ENCODE results near the gene GRK2.

Gene GRK2

GRCh38 chr11:67271205-67271540, 4.9 kb downstream of the GRK2 start:
- DNase-seq, result no peak

GRCh38 chr11:67271541-67272284, 5.4 kb downstream of the GRK2 start:
- peak; percentile 55 for DNase-seq

DNA sequence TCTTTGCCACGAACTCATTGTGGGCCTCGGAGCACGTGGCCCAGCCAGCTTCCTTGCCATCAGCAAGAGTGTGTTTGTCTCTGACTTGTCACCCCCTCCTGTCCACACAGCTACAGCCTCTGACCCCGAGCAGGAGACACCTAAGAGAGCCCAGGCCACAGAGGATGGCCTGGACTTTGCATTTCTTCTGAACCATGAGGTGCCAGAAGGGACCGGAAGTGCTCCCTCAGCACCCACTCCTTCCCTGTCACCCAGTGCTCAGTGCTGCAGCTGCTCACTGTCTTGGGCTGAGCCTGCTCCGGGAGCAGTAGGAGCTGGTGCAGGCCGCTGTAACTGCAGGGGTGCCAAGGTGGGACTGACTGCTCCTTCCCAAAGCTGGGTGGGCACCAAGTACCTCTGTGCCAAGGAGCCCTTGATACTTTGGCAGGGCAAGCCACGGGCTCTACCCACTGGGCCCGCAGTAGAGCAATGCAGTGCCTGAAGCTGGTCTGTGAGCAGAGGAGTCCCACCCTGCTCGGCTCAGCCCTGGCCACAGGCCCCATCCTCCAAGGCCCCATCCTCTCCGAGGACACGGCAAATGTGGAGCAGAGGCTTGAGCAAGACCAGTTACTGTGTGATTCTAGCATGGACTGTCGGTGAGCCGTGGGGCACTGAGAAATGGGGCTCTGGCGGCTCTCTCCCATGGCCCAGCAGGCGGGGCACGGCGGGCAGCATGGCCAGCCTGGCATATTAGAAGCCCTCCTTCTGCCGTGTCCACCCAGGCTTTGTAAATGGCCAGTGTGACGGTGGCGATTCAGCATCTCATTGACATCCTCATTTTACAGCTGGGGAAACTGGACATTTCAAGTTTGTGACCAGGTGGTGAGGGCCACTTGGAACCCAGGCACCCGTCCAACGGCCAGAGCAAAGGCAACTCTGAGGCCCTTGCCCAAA, 6.3 kb downstream of the GRK2 start:
- peak; percentile 16 for DNase-seq

DNA sequence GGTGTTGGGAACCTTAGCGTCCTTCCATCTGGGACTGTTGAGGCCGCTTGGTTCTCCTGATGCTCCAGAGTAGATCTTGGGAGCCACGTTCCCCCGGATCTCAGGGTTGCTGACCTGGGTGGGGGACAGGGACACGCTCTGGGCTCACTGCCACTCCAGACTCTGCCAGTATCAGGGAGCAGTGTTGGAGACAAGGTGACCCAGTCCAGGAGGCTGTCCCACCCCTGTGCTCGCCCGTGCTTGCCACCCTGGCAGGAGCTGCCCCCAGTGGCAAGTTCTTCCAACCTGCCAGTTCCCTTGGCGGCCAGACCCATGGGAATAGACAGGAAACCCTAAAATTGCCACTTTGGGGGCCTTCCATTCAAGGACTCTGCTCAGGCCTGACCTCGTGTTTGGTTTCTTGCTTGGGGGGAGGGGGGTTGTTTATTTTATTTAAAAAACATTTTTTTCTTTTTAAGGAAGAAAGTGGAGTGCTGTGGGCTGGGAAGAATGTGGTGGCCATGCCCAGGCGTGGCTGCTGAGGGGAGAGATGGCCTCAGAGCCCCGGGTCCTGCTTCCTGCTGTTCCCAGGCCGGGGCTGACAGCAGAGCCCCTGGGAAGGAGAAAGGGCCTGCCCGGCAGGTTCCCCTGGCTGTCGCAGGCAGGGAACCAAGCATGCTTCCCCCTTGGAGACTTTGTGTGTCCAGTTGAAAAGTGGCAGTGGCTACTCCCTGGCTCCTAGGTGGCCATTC, 7.2 kb downstream of the GRK2 start:
- no peak for DNase-seq

DNA sequence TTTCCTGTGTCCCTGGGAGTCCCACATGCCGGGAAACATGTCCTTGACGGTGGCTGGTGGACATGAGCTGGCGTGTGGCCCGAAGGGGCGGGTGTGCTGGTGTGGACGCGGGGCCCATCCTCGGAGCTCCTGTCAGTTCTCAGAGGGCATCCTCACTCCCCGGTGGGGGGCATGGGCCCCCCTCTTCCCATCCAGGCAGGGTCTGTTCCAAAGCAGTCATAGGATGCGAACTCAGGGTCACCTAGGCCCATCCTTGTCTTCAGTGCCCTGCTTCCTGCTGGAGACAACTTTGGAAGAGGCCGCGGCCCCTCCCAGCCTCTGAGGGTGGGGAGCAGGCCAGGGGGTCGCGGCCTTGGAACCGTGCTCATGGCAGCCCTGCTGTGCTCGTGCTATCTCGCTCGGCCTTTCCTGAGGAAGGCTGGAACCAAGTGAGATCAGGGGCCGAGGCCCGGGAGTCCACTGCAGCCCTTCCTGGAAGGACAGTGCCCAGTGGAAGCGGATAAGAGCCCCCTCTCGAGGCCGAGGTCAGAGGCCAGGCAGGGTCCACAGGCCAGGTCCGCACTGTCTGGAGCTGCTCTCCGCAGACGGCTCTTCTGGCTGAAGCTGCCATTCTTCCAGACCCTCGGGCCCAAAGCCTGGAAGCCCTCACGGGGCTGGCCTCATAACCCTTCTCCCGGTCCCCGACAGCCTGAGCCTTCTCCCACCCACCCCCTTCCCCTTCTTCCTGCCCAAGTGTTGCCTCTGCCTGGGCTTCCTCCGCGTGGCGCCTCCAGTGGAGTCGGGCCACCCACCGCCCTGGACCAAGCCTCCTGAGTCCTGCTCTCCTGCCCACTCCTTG, 8.7 kb downstream of the GRK2 start:
- DNase-seq, result no peak

GRCh38 chr11:67275606-67276409, 9.5 kb downstream of the GRK2 start:
- DNase-seq, result no peak

DNA sequence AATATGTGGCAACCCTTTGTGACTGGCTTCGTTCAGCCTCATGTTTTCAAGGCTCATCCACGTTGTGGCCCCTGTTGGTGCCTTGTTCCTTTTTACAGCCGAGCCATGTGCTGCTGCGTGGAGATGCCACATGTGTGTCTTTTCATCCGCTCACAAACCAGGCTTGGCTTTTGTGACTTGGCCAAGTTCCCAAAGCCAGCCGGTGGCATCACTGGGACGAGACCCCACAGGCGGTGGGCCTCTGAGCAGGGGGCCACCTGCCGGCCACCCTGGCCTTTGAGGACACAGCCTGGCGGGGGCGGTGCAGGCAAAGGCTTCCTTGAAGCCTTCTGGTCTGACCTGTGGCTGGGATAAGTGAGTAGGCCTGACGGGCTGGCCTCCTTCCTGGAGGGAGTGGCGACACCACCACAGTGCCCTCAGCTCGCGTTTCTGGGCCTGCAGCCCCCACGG, 10.5 kb downstream of the GRK2 start:
- no peak for DNase-seq

- peak; percentile 88 for DNase-seq
Observed at GRCh38 chr11:67277231-67277961, 11.1 kb downstream of the GRK2 start.

DNA sequence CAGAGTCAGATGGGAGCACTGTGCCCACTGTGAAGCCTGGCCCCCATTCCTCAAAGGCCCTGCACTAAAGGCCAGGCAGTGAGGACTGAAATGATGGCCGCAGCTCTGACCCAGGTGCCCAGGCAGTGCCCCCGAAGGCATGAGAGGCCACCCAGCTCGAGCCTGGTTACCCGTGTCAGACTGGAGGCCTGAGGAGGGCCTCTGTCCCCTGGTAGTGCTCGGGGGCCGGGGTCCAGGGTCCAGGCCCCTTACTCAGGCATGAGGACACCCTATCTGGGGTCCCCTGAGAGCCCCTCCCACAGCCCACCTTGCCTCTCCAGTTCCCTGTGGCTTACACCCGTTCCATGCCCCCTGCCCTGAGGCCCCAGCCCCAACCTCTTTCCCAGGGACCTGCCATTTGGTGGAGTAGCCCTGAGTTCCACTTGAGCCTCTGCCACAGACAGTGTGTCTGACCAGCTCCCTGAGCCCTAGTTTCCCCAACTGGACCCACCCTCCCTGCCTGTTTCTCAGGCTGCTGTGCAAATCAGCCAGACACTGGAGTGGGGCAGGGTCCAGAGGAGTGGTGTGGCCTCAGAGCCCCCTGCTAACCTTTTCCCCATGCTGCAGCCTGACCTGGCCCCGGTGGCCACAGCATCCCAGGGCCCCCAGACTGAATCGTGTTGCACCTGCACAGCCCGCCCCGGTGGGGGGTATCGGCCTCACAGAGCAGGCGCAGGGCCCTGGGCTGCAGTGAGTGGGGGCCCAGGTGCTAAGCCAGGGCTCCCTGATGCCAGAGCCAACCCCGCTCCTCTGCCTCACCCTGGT, 12.1 kb downstream of the GRK2 start:
- no peak for DNase-seq

DNA sequence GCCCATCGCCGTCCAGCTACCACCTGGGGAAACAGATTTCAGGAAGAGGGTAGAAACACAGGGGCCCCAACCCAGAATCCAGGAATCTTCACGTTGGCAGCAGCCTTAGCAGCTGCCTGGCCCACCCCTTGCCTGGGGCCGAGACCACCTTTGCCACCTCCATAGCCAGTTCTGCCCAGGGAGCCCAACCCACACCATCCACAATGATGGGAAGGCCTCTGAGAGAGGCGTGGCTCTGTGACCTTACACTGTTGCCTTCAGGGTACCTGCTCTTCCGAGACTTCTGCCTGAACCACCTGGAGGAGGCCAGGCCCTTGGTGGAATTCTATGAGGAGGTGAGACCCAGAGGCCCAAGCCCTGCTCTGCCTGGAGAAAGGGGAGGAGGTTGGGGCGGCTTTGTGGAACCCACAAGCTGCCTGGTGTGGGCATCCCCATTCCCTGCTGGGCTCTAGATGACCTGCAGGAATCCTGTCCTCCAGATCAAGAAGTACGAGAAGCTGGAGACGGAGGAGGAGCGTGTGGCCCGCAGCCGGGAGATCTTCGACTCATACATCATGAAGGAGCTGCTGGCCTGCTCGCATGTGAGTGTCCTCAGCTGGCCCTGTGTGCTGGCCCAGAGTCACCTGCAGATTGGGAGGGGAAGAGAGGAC, 12.8 kb downstream of the GRK2 start:
- DNase-seq, result no peak

DNA sequence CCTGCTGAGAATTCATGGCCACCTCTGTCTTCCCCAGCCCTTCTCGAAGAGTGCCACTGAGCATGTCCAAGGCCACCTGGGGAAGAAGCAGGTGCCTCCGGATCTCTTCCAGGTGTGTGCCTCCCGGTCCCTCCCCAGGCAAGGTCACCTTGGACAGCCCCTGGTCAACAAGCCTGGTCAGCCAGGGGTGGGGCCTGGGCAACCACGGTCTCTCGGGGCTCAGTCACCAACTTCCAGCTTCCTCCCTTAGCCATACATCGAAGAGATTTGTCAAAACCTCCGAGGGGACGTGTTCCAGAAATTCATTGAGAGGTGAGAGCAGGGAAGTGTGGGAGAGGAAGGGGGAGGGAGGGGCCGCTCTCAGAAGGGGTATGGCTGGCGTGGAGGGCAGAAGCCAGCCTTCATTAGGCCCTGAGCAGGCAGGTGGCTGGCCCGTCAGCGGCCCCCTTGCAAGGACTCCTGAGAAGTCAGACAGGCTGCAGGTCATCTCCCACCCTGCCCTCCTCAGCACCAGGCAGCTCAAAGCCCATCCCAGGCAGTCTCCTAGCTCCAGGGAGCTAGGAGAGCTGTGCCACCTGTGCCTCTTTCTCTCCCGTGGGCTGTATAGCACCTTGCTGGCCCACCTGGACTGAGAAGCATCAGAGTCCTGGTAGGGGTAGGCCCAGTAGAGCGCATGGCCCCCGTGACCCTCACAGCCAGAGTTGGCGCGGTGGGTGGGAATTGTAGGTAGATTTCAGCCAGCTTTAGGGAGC, 13.5 kb downstream of the GRK2 start:
- DNase-seq, result no peak

- DNase-seq, result no peak
Observed at GRCh38 chr11:67280341-67280787, 14.1 kb downstream of the GRK2 start.

- no peak for DNase-seq
Observed at GRCh38 chr11:67280788-67281551, 14.7 kb downstream of the GRK2 start.

- no peak for DNase-seq
Observed at GRCh38 chr11:67281552-67282150, 15.4 kb downstream of the GRK2 start.

DNA sequence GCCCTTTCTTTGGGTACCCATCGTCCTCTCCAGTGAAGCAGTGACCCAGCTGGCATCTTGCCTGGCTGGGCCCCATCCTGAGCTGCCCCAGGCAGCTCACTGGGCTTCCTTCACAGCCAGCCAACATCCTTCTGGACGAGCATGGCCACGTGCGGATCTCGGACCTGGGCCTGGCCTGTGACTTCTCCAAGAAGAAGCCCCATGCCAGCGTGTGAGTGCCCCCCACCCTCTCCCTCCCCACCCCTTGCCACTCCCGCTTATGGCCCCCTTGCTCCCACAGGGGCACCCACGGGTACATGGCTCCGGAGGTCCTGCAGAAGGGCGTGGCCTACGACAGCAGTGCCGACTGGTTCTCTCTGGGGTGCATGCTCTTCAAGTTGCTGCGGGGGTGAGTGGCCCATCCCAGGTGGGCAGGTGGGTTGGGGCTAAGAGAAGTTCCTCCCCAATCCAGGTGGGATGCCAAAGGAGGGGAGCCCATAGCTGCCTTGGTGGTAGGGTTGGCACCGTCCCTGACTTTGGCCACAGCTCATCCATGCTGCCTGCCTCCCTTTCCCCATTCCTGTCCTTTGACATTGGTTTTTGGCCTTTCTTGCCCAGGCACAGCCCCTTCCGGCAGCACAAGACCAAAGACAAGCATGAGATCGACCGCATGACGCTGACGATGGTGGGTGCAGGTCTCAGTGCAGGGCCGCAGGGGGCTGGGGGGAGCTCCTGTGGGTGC, 16.0 kb downstream of the GRK2 start:
- DNase-seq, result no peak

DNA sequence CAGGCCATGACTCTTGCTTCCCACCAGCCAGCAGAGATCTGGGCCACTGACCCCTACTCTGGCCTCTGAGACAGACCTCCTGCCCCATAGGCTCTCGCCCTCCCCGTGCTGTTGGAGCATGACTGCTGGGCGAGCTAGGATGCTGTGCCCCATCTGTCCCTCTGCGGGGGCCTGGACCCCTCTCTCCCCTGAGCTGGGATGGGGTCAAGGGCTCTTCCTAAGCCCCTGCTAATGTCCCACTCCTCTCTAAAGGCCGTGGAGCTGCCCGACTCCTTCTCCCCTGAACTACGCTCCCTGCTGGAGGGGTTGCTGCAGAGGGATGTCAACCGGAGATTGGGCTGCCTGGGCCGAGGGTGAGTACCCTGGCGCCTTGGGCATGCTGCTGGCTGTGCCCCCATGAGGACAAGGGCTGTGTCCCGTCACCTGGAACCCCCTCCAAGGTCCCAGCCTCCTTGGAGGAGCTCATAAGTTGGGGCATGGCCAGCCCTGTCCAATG, 16.7 kb downstream of the GRK2 start:
- no peak for DNase-seq

Data from stimulated activated naive CD4-positive, alpha-beta T cell treated with Interleukin-2 at 50 U/mL for 16 hours (primary cell).